ENCODE measurements around the gene UNC93B1. TPM values are rescaled to one million over a fixed set of nuclear protein-coding genes. Genes with fewer than 3 reads are reported as not detected.

Gene UNC93B1
- total and polyA plus RNA-seq, 2 of the 13 experiments (the other 11 are each of a cell fraction or from before 2014, with no cell fraction given), result 8.8 to 18.9 TPM

GRCh38 chr11:68021167-68021787 is 17.4 kb upstream of the UNC93B1 start (continued):
- no peak for TF ChIP-seq EP300 (IDR thresholded peaks at IDR 0.05; ENCODE audit: low read depth in 2 of 2, low read length in 2 of 2)
- TF ChIP-seq EP300 (CRISPR knock-in tag; IDR thresholded peaks at IDR 0.05; ENCODE audit: borderline replicate concordance), result no peak
- TF ChIP-seq, protein P1, sequence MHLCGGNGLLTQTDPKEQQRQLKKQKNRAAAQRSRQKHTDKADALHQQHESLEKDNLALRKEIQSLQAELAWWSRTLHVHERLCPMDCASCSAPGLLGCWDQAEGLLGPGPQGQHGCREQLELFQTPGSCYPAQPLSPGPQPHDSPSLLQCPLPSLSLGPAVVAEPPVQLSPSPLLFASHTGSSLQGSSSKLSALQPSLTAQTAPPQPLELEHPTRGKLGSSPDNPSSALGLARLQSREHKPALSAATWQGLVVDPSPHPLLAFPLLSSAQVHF (CRISPR knock-in tag; IDR thresholded peaks at IDR 0.05), result no peak
- no peak for TF ChIP-seq KMT2A (CRISPR knock-in tag; IDR thresholded peaks at IDR 0.05)
- TF ChIP-seq ETV6 (CRISPR knock-in tag; conservative IDR thresholded peaks at IDR 0.05), result no peak
- no peak for TF ChIP-seq JUN (CRISPR knock-in tag; IDR thresholded peaks at IDR 0.05)
- no peak for TF ChIP-seq ZNF670 (CRISPR knock-in tag; IDR thresholded peaks at IDR 0.05; ENCODE audit: borderline replicate concordance)
- no peak; the same call in 1 of the 2 replicates for TF ChIP-seq POGZ (CRISPR knock-in tag; IDR thresholded peaks at IDR 0.05)
- TF ChIP-seq TFDP2 (CRISPR knock-in tag; IDR thresholded peaks at IDR 0.05), result no peak
- no peak for TF ChIP-seq STAT6 (CRISPR knock-in tag; IDR thresholded peaks at IDR 0.05; ENCODE audit: borderline replicate concordance)
- TF ChIP-seq HNRNPL (IDR thresholded peaks at IDR 0.05; ENCODE audit: low read depth, low read length), result peak; percentile 68; the same call in 1 of the 2 replicates
- TF ChIP-seq DNMT3B (CRISPR knock-in tag; conservative IDR thresholded peaks at IDR 0.05), result no peak
- TF ChIP-seq SMC3 (IDR thresholded peaks at IDR 0.05; ENCODE audit: low read length), result peak; percentile 46
- TF ChIP-seq TBX2 (CRISPR knock-in tag; IDR thresholded peaks at IDR 0.05; ENCODE audit: borderline replicate concordance), result no peak
- no peak for TF ChIP-seq RELA (CRISPR knock-in tag; IDR thresholded peaks at IDR 0.05)
- TF ChIP-seq ZNF768 (CRISPR knock-in tag; IDR thresholded peaks at IDR 0.05), result peak; percentile 81
- no peak for TF ChIP-seq NCOR1 (IDR thresholded peaks at IDR 0.05; ENCODE audit: borderline replicate concordance, low read length)
- TF ChIP-seq, protein P2, sequence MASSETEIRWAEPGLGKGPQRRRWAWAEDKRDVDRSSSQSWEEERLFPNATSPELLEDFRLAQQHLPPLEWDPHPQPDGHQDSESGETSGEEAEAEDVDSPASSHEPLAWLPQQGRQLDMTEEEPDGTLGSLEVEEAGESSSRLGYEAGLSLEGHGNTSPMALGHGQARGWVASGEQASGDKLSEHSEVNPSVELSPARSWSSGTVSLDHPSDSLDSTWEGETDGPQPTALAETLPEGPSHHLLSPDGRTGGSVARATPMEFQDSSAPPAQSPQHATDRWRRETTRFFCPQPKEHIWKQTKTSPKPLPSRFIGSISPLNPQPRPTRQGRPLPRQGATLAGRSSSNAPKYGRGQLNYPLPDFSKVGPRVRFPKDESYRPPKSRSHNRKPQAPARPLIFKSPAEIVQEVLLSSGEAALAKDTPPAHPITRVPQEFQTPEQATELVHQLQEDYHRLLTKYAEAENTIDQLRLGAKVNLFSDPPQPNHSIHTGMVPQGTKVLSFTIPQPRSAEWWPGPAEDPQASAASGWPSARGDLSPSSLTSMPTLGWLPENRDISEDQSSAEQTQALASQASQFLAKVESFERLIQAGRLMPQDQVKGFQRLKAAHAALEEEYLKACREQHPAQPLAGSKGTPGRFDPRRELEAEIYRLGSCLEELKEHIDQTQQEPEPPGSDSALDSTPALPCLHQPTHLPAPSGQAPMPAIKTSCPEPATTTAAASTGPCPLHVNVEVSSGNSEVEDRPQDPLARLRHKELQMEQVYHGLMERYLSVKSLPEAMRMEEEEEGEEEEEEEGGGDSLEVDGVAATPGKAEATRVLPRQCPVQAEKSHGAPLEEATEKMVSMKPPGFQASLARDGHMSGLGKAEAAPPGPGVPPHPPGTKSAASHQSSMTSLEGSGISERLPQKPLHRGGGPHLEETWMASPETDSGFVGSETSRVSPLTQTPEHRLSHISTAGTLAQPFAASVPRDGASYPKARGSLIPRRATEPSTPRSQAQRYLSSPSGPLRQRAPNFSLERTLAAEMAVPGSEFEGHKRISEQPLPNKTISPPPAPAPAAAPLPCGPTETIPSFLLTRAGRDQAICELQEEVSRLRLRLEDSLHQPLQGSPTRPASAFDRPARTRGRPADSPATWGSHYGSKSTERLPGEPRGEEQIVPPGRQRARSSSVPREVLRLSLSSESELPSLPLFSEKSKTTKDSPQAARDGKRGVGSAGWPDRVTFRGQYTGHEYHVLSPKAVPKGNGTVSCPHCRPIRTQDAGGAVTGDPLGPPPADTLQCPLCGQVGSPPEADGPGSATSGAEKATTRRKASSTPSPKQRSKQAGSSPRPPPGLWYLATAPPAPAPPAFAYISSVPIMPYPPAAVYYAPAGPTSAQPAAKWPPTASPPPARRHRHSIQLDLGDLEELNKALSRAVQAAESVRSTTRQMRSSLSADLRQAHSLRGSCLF (CRISPR knock-in tag; IDR thresholded peaks at IDR 0.05; ENCODE audit: borderline replicate concordance), result no peak
- TF ChIP-seq ZMAT3 (CRISPR knock-in tag; conservative IDR thresholded peaks at IDR 0.05), result no peak
- 0 out of 2 replicates have a peak, but pooled peaks have one; percentile 44 for TF ChIP-seq ZNF235 (CRISPR knock-in tag; IDR thresholded peaks at IDR 0.05; ENCODE audit: borderline replicate concordance)
- TF ChIP-seq HCFC1 (IDR thresholded peaks at IDR 0.05; ENCODE audit: low read depth, low read length), result no peak
- no peak for TF ChIP-seq MXI1 (IDR thresholded peaks at IDR 0.05; ENCODE audit: borderline replicate concordance, low read depth, low read length)
